KMS-11 (cell line): ENCODE measurements around the gene CD2.

ENCODE experiments used
- H2AFZ ChIP-seq: fragments of 200-600 bp; sonication (generic); 2 replicates; pipeline ENCODE4 v1.6.1; 2016; ENCODE audit warnings: antibody characterized with exemption, mixed run types, low read depth
- H3K27ac ChIP-seq: fragments of 200-600 bp; sonication (generic); 2 replicates; pipeline ENCODE4 v1.6.1; 2016; ENCODE audit warnings: mild to moderate bottlenecking, mixed run types
- H3K27me3 ChIP-seq: fragments of 200-600 bp; sonication (generic); 2 replicates; pipeline ENCODE4 v1.6.1; 2017; ENCODE audit warnings: mild to moderate bottlenecking, low read depth, mixed run types, moderate library complexity; ENCODE audit not compliant: insufficient read depth
- H3K36me3 ChIP-seq: fragments of 200-600 bp; sonication (generic); 2 replicates; pipeline ENCODE4 v1.6.1; 2017; ENCODE audit warnings: mild to moderate bottlenecking, mixed run types; ENCODE audit not compliant: insufficient read depth
- H3K4me1 ChIP-seq: fragments of 200-600 bp; sonication (generic); 2 replicates; pipeline ENCODE4 v1.6.1; 2016; ENCODE audit warnings: mild to moderate bottlenecking, low read depth, mixed run types; ENCODE audit not compliant: poor library complexity, severe bottlenecking
- H3K4me2 ChIP-seq: fragments of 200-600 bp; sonication (generic); 2 replicates; pipeline ENCODE4 v1.7.0; 2016; ENCODE audit warnings: mild to moderate bottlenecking, mixed run types
- H3K4me3 ChIP-seq: fragments of 200-600 bp; sonication (generic); IDR thresholded peaks from 2 replicates; pipeline ENCODE4 v1.6.1; 2017; ENCODE audit warnings: low read depth, low read length, mixed read lengths; ENCODE audit not compliant: insufficient read depth
- H3K79me2 ChIP-seq: fragments of 200-600 bp; sonication (generic); 2 replicates; pipeline ENCODE4 v1.6.1; 2016; ENCODE audit warnings: low read depth, mixed run types; ENCODE audit not compliant: insufficient read depth
- H3K9ac ChIP-seq: fragments of 200-600 bp; sonication (generic); 2 replicates; pipeline ENCODE4 v1.6.1; 2016; ENCODE audit warnings: mild to moderate bottlenecking, mixed run types
- H4K20me1 ChIP-seq: fragments of 200-600 bp; sonication (generic); 2 replicates; pipeline ENCODE4 v1.6.1; 2016; ENCODE audit warnings: mild to moderate bottlenecking, mixed run types; ENCODE audit not compliant: insufficient read depth
- CTCF ChIP-seq: fragments of 200-600 bp; sonication (generic); conservative IDR thresholded peaks from 2 replicates; pipeline ENCODE4 v1.6.1; 2017; ENCODE audit warnings: low read depth, mild to moderate bottlenecking, antibody characterized with exemption, low read length, moderate library complexity, mixed read lengths

The CD2 gene

DNA sequence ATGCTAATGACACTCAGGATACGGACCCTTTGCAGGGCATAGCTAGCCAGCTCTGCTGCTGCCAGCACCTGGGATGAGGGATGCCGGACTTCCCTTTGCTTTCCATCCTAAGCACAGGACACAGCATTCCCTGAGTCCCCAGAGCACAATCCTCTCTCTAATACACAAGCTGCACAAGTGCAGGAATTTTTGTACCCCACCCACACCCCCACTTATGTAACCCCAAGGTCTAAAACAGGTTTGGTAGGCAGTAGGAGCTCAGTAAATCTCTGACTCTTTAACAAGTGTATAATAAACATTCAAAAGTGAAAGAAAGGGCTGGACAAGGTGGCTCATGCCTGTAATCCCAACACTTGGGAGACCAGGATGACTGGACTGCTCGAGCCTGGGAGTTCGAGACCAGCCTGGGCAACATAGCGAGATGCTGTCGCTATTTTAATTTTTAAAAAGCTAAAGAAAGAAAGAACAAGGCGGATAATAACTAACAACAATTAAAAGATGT lies 44.5 kb upstream of the CD2 start:
- no peaks in the 10 kb centered on the region for H4K20me1 ChIP-seq
- no peak overlapping the region for H2AFZ ChIP-seq
- no peaks in the 10 kb centered on the region for H3K36me3 ChIP-seq
- no peak overlapping the region for H3K4me2 ChIP-seq
- no peaks in the 10 kb centered on the region for H3K4me1 ChIP-seq
- H3K9ac ChIP-seq: no peak overlapping the region
- no peaks in the 10 kb centered on the region for H3K27me3 ChIP-seq
- H3K79me2 ChIP-seq: no peaks in the 10 kb centered on the region
- no peak overlapping the region for H3K4me3 ChIP-seq
- no peak for TF ChIP-seq CTCF
- no peak overlapping the region for H3K27ac ChIP-seq

- Histone ChIP-seq H3K4me2 (no peak overlapping the region), H3K36me3 (no peaks in the 10 kb centered on the region), H3K27ac (no peak overlapping the region), H3K4me3 (no peak overlapping the region), H3K27me3 (no peaks in the 10 kb centered on the region), H2AFZ (no peak overlapping the region), H3K4me1 (no peaks in the 10 kb centered on the region), H3K79me2 (no peaks in the 10 kb centered on the region), H4K20me1 (no peaks in the 10 kb centered on the region), H3K9ac (no peak overlapping the region)
- no peak for TF ChIP-seq CTCF
Measured at GRCh38 chr1:116710420-116711262, 43.6 kb upstream of the CD2 start.

DNA sequence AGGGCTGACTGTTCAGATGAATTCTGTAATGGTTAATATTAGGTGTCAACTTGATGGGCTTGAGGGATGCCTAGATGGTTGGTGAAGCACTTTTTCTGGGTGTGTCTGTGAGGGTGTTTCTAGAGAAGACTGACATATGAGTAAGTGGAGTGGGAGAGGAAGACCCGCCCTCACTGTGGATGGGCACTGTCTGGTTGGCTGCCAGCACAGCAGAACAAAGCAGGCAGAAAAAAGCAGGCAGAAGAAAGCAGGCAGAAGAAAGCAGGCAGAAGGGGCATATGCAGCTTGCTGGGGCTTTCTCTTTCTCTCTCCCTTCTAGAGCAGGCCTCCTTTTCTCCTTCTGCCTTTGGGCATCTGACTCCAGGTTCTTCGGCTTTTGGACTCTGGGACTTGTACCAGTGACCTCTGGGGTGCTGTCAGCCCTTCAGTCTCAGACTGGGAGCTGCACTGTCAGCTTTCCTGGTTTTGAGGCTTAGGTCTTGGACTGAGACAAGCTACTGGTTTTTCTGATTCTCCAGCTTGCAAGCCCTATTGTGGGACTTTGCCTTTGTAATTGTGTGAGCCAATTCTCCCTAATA lies 42.9 kb upstream of the CD2 start:
- no peak overlapping the region for H3K9ac ChIP-seq
- no peak overlapping the region for H3K4me2 ChIP-seq
- no peak overlapping the region for H2AFZ ChIP-seq
- H3K36me3 ChIP-seq: no peaks in the 10 kb centered on the region
- no peaks in the 10 kb centered on the region for H3K27me3 ChIP-seq
- H3K27ac ChIP-seq: no peak overlapping the region
- H3K4me3 ChIP-seq: no peak overlapping the region
- TF ChIP-seq CTCF: no peak
- no peaks in the 10 kb centered on the region for H3K4me1 ChIP-seq
- H3K79me2 ChIP-seq: no peaks in the 10 kb centered on the region
- no peaks in the 10 kb centered on the region for H4K20me1 ChIP-seq

DNA sequence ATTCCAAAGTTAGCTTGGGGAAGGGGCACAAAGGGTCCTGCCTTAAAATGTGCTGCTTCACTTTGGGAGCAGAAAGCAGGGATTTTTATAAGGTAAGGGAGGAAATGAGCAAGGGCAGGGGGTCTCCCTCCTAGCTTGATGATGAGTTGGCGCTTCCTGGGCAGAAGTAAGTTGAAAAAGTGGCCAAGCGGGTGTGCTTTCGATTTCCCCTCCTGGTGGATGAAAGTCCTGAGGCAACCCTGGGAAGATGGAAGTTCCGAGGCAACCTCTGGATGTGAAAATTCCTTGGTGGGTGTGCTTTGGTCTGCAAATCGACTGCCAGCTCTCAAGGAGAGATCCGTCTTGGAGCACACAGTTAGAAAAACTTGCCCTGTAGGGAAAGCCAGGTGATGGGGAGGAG lies 41.7 kb upstream of the CD2 start:
- no peak overlapping the region for H3K4me2 ChIP-seq
- no peaks in the 10 kb centered on the region for H3K36me3 ChIP-seq
- H3K27ac ChIP-seq: no peak overlapping the region
- no peak overlapping the region for H2AFZ ChIP-seq
- H3K4me1 ChIP-seq: no peaks in the 10 kb centered on the region
- H3K4me3 ChIP-seq: no peak overlapping the region
- no peaks in the 10 kb centered on the region for H3K27me3 ChIP-seq
- H3K9ac ChIP-seq: no peak overlapping the region
- no peak for TF ChIP-seq CTCF
- no peaks in the 10 kb centered on the region for H4K20me1 ChIP-seq
- H3K79me2 ChIP-seq: no peaks in the 10 kb centered on the region
